HG02885 (cell line): Measurements from ENCODE around the gene ANAPC4.
"Not testable (repeated sequence)": the region's sequence is repeated elsewhere in the genome, so short reads cannot be mapped to it uniquely, and the experiment has no call there.

Source experiments
- ATAC-seq: cut with Tn5 transposase; IDR thresholded peaks from one replicate; pipeline ENCODE4 v1.9.1; 2021; ENCODE audit warnings: mild to moderate bottlenecking; ENCODE audit not compliant: unreplicated experiment, poor library complexity

Gene ANAPC4

GRCh38 chr4:25372549-25372948, 4.5 kb upstream of the ANAPC4 start:
- ATAC-seq = not testable (repeated sequence)

- peak; percentile 15 for ATAC-seq
Measured at GRCh38 chr4:25377572-25378436, 741 bp downstream of the ANAPC4 start.

GRCh38 chr4:25378437-25378743, 1.3 kb downstream of the ANAPC4 start:
- ATAC-seq = no peak

GRCh38 chr4:25379591-25379990, 2.5 kb downstream of the ANAPC4 start:
- no peak for ATAC-seq

GRCh38 chr4:25383647-25384046, 6.6 kb downstream of the ANAPC4 start:
- no peak for ATAC-seq

- no peak for ATAC-seq
Measured at GRCh38 chr4:25386926-25387325, 9.9 kb downstream of the ANAPC4 start.

GRCh38 chr4:25397305-25397704, 20.2 kb downstream of the ANAPC4 start:
- ATAC-seq = no peak

- ATAC-seq = no peak
Measured at GRCh38 chr4:25399510-25399909, 22.4 kb downstream of the ANAPC4 start.

- no peak for ATAC-seq
Measured at GRCh38 chr4:25401066-25401465, 24.0 kb downstream of the ANAPC4 start.

- no peak for ATAC-seq
Measured at GRCh38 chr4:25402521-25402920, 25.5 kb downstream of the ANAPC4 start.

GRCh38 chr4:25403699-25404098, 26.6 kb downstream of the ANAPC4 start:
- no peak for ATAC-seq

GRCh38 chr4:25405453-25405852, 28.4 kb downstream of the ANAPC4 start:
- ATAC-seq = no peak

- ATAC-seq = no peak
Measured at GRCh38 chr4:25406081-25406692, 29.1 kb downstream of the ANAPC4 start.

- no peak for ATAC-seq
Measured at GRCh38 chr4:25410820-25411529, 33.9 kb downstream of the ANAPC4 start.

- ATAC-seq = no peak
Measured at GRCh38 chr4:25413261-25413660, 36.2 kb downstream of the ANAPC4 start.

GRCh38 chr4:25417014-25417413, 40.0 kb downstream of the ANAPC4 start:
- ATAC-seq = no peak

GRCh38 chr4:25420931-25421330, 43.9 kb downstream of the ANAPC4 start:
- ATAC-seq = no peak

GRCh38 chr4:25421816-25422525, 44.9 kb downstream of the ANAPC4 start:
- ATAC-seq = peak; percentile 72

GRCh38 chr4:25423548-25423947, 46.5 kb downstream of the ANAPC4 start:
- ATAC-seq = no peak

GRCh38 chr4:25424539-25425228, 47.6 kb downstream of the ANAPC4 start:
- ATAC-seq = no peak
